Measurements from ENCODE around the gene VTN. TPM values are rescaled to one million over a fixed set of nuclear protein-coding genes. Genes with fewer than 3 reads are reported as not detected.

The VTN gene
- polyA plus RNA-seq, 1 donor from 2014 or later = 1.5 TPM

GRCh38 chr17:28405632-28406472 lies 35.7 kb upstream of the VTN start, which contains the start of gene SLC46A1:
Gene SLC46A1, minus strand, starts transcription at chr17:28406212. Its CDS starts 98 bp downstream, at chr17:28406114.
- Histone ChIP-seq H4K20me1 (ENCODE audit: insufficient read depth) (no peaks in the 10 kb centered on the region), H3F3A (ENCODE audit: insufficient read depth, low read length, poor library complexity, severe bottlenecking) (peaks cover 4% of the 10 kb centered on the region), H3K9me3 (ENCODE audit: low read length) (no peaks in the 10 kb centered on the region), H3K27ac (ENCODE audit: low read length) (peak within 1 kb of the TSS; percentile 31), H3K79me2 (replicated peaks; ENCODE audit: insufficient read depth, low read length) (no peaks in the 10 kb centered on the region), H3K9ac (ENCODE audit: low read length) (peak within 1 kb of the TSS; percentile 69), H3K27me3 (ENCODE audit: insufficient read depth, low read depth, low read length) (no peaks in the 10 kb centered on the region), H3K9me2 (ENCODE audit: insufficient read depth, low read length) (no peaks in the 10 kb centered on the region), H3K4me3 (ENCODE audit: low read length) (peak within 1 kb of the TSS; percentile 78), H3K36me3 (ENCODE audit: insufficient read depth, low read length) (no peaks in the 10 kb centered on the region), H2AFZ (ENCODE audit: low read depth, low read length) (peak within 1 kb of the TSS; percentile 65), H3K4me2 (ENCODE audit: low read length) (peak within 1 kb of the TSS; percentile 73)
- TF ChIP-seq TAF1 (IDR thresholded peaks at IDR 0.05; ENCODE audit: low read depth) (no peak), MXI1 (conservative IDR thresholded peaks at IDR 0.05; ENCODE audit: poor library complexity, severe bottlenecking) (peak; percentile 81), POLR2AphosphoS5 (IDR thresholded peaks at IDR 0.05) (peak; percentile 47), EP300 (conservative IDR thresholded peaks at IDR 0.05; ENCODE audit: poor library complexity, severe bottlenecking) (peak; percentile 17)

- H2AFZ ChIP-seq (ENCODE audit: low read depth, low read length) = no peak overlapping the region
- H3K79me2 ChIP-seq (replicated peaks; ENCODE audit: insufficient read depth, low read length) = no peaks in the 10 kb centered on the region
- peak overlapping the region; percentile 78 for H3K4me3 ChIP-seq (ENCODE audit: low read length)
- peak overlapping the region; percentile 73 for H3K4me2 ChIP-seq (ENCODE audit: low read length)
- H4K20me1 ChIP-seq (ENCODE audit: insufficient read depth) = no peaks in the 10 kb centered on the region
- H3K27me3 ChIP-seq (ENCODE audit: insufficient read depth, low read depth, low read length) = no peaks in the 10 kb centered on the region
- H3K9me3 ChIP-seq (ENCODE audit: low read length) = no peaks in the 10 kb centered on the region
- no peaks in the 10 kb centered on the region for H3K36me3 ChIP-seq (ENCODE audit: insufficient read depth, low read length)
- H3K9ac ChIP-seq (ENCODE audit: low read length) = peak overlapping the region; percentile 69
- no peak for TF ChIP-seq POLR2AphosphoS5 (IDR thresholded peaks at IDR 0.05)
- TF ChIP-seq REST (IDR thresholded peaks at IDR 0.05; ENCODE audit: borderline replicate concordance) = no peak
- TF ChIP-seq MXI1 (conservative IDR thresholded peaks at IDR 0.05; ENCODE audit: poor library complexity, severe bottlenecking) = no peak
- TF ChIP-seq SMC3 (conservative IDR thresholded peaks at IDR 0.05; ENCODE audit: poor library complexity) = no peak
- H3F3A ChIP-seq (ENCODE audit: insufficient read depth, low read length, poor library complexity, severe bottlenecking) = peaks cover 4% of the 10 kb centered on the region
- no peaks in the 10 kb centered on the region for H3K9me2 ChIP-seq (ENCODE audit: insufficient read depth, low read length)
- no peak overlapping the region for H3K27ac ChIP-seq (ENCODE audit: low read length)
These were observed 34.9 kb upstream of the VTN start for GRCh38 chr17:28404812-28405570.

- H3K9ac ChIP-seq (ENCODE audit: low read length) = no peak overlapping the region
- H3K9me3 ChIP-seq (ENCODE audit: low read length) = no peaks in the 10 kb centered on the region
- peaks cover 4% of the 10 kb centered on the region for H3F3A ChIP-seq (ENCODE audit: insufficient read depth, low read length, poor library complexity, severe bottlenecking)
- no peak overlapping the region for H3K4me3 ChIP-seq (ENCODE audit: low read length)
- no peak overlapping the region for H2AFZ ChIP-seq (ENCODE audit: low read depth, low read length)
- H4K20me1 ChIP-seq (ENCODE audit: insufficient read depth) = no peaks in the 10 kb centered on the region
- no peak overlapping the region for H3K4me2 ChIP-seq (ENCODE audit: low read length)
- H3K27me3 ChIP-seq (ENCODE audit: insufficient read depth, low read depth, low read length) = no peaks in the 10 kb centered on the region
- no peaks in the 10 kb centered on the region for H3K9me2 ChIP-seq (ENCODE audit: insufficient read depth, low read length)
- no peak for TF ChIP-seq RAD21 (conservative IDR thresholded peaks at IDR 0.05)
- H3K27ac ChIP-seq (ENCODE audit: low read length) = no peak overlapping the region
- no peaks in the 10 kb centered on the region for H3K79me2 ChIP-seq (replicated peaks; ENCODE audit: insufficient read depth, low read length)
- no peaks in the 10 kb centered on the region for H3K36me3 ChIP-seq (ENCODE audit: insufficient read depth, low read length)
These were observed 34.3 kb upstream of the VTN start for GRCh38 chr17:28404461-28404811.
